GM19463 (cell line): ENCODE measurements around the gene ZBTB16.

Experiments
- ATAC-seq: cut with Tn5 transposase; IDR thresholded peaks from one replicate; pipeline ENCODE4 v1.9.1; 2021; ENCODE audit warnings: mild to moderate bottlenecking, moderate library complexity; ENCODE audit not compliant: unreplicated experiment

Gene ZBTB16

DNA sequence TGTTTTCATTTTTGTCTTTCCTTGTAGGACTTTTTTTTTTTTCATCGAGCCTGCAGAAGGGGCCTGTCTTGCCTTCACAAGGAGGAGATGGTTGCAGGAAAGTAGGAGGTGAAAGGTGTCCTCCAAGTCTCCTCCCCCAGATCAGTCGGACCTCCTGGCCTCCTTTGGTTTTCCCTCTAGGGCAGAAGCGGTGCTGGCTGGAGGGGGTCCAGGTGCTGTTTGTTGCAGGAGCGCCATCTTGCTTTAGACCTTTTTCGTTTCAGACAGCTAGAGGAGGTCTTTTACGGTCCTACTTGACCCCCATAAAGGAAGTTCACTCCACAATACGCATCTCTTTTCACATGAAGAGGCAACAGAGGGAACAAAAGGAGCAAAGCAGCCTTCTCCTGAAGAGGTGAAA, 66.0 kb downstream of the ZBTB16 start:
- no peak for ATAC-seq

DNA sequence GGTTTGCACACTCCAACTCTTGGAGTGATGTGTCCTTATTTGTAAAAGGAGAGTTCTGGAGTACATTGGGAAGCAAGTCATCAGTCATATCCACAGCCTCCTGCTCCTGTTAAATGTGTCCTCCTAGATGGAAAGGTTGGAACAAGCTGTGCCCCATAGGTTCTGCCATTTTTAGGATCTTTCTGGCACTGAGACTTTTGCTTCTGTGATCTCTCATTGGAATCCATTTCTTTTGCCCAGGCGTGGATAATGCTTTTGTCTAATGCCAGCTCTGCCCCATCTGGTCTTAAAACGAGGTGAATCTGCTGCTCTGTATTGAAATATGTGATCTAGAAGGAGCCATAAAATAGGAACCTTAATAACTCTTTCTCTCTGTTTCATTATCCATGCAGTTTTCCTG, 66.4 kb downstream of the ZBTB16 start:
- ATAC-seq: no peak

DNA sequence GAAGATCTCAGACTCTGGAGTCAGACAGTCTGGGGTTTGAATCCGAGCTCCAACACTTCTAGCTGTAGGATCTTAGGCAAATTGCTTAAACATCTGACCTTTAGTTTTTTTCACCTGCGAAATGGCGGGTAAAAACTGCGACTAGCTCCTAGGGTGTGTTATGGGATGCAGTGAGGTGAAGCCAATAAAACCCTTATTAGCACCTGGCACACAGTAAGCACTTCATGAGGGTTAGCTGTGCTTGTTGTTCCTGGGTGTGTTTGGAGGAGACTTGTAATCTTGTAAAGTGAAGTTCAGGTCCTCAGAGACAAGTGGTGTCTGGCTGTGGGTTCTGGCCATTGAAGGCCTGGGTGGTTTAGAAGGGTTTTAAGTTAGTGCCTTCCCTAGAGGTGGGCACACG, 68.9 kb downstream of the ZBTB16 start:
- no peak for ATAC-seq

DNA sequence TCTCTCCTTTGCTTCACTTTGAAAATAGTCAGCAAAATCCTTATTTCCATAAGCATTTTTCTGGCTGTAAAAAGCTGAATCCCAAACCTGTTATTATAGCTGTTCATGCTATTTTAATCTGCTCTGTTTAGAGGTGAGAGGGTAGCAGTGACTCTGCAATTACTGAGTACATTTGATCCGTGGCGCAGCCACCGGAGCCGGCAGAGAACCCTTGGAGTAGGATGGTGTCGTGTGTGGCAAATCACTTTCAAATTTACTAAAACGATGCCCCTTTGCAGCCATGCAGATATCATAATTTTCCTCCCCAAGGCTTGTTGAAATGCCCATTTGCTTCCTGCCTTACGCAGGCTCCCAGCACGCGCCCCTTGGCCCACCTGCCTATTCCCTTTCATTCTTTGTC, 69.6 kb downstream of the ZBTB16 start:
- ATAC-seq: no peak

- ATAC-seq: no peak
These were observed 70.2 kb downstream of the ZBTB16 start for GRCh38 chr11:114129699-114130098.

GRCh38 chr11:114130115-114130576, 70.6 kb downstream of the ZBTB16 start:
- ATAC-seq: no peak

GRCh38 chr11:114130629-114131277, 71.2 kb downstream of the ZBTB16 start:
- no peak for ATAC-seq

GRCh38 chr11:114131461-114131864, 72.0 kb downstream of the ZBTB16 start:
- no peak for ATAC-seq

GRCh38 chr11:114132417-114132816, 72.9 kb downstream of the ZBTB16 start:
- ATAC-seq: no peak

DNA sequence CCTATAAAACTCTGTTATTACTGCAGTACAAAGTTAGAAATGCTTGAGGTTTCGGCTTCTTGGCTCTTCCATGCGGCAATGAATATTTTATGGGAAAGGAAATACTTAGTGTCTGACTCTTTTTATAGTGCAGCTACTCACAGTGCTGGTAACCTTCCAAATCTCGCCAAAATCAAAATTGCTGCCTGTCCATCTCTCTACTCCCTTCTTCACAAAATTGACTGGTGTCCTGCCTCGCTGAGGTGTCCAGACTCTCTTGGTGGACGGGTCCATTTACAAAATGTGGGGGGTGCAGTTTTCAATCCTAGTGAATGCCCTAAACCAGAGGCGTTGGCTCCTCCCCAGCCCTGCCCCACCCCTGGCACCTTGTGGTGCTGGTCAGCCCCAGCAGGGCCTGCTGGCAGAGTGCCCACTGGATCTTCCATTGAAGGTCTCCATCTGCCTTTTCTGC, 73.5 kb downstream of the ZBTB16 start:
- no peak for ATAC-seq

DNA sequence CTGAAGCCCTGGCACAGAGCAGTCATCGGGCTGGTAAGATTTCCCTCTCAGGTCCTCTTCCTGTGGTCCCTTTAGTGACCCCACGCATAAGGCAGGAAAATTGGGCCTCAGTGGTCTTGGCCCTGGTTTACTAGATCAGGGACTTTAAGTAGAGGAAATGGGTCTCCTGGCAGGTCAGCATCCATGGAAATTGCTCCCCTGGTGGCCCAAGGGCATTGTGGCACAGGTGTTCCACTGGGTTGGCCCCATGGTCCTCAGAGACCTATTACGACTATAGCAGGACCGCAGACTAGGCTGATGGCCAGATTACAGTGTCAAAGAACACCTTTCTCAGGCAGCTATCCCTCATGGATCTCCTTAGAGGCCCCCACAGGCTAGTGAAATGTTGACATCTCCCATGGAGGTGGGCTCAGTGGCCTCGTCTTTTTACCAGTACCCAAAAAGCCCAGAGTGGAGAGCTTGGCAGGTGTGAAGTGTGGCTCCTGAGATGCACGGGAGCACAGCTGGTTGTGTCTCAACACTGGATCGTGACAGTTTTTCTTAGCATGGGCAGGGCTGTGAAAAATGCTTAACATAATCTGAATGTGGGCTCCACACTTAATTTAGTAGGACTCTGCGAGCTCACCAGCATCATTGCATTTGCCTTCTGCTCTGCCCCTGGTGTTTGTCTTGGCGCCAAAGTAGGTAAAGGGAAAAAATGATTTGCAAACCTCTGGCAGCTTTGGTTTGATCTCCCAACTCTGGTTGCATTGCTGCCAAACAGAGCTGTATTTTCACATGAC, 74.2 kb downstream of the ZBTB16 start:
- no peak for ATAC-seq

DNA sequence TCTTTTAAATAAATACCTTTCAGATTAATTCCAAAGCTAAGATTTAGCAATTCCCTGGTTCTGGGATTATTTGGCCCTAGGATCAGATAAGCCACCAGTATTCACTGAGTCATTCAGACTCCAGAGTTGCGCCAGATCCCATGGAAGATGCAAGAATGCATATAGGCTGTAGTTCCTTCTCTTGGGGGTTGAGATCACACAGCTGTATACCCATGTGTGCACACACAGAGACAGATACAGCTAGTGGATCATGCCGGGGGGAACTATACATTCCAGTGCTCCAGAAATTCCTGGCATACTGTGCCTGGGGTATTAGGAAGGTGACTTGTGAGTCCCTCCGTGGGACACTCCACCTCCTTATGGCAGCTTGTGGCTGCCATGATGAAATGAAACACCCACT, 75.4 kb downstream of the ZBTB16 start:
- ATAC-seq: no peak

- ATAC-seq: no peak
These were observed 76.2 kb downstream of the ZBTB16 start for GRCh38 chr11:114135737-114136151.

DNA sequence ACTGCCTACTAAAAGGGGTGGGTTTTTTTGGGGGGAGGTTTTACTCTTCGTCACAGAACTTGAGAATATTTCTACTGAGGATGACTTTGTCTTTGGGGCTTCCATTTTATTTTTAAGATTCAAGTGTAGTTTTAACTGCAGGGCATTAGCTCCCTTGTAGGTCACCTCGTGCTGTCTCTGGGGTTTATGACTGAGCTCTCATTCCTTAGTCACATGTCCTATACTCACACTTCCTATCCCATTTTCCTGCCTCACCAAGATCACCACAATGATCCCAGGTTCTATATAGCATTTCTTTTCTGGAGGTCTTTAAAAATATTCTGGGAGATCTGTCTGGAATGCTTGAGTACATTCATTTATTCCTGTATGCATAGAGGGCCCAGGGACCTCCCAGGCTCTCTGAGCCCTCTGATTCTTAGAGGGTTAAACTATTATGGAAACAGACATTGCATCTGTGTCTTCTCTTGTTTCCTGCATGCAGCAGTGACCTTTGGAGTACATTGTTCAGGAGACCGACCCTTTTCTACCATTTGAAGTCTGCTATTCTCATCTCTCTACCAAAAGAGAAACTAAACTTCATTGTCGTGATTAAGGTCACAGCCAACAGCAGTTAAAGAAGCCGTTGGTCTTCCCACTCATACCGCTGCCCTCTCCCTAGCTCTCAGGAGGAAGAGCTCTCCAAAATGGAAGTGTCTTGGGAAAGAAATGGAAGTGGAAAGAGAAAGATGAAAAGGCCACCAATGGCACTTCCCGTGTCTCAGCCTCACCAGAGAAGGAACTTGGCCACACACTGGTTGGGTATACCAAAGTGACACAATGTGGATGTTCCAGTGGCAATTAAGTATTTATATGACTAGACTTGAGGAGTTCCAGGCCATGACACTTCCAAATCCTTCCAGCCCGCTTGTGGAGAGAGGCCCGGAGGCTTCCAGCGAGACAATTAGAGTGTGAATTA, 77.5 kb downstream of the ZBTB16 start:
- ATAC-seq: no peak

- ATAC-seq: no peak
These were observed 78.3 kb downstream of the ZBTB16 start for GRCh38 chr11:114137838-114138237.

- no peak for ATAC-seq
These were observed 78.9 kb downstream of the ZBTB16 start for GRCh38 chr11:114138411-114138810.

GRCh38 chr11:114140826-114141225, 81.3 kb downstream of the ZBTB16 start:
- no peak for ATAC-seq

DNA sequence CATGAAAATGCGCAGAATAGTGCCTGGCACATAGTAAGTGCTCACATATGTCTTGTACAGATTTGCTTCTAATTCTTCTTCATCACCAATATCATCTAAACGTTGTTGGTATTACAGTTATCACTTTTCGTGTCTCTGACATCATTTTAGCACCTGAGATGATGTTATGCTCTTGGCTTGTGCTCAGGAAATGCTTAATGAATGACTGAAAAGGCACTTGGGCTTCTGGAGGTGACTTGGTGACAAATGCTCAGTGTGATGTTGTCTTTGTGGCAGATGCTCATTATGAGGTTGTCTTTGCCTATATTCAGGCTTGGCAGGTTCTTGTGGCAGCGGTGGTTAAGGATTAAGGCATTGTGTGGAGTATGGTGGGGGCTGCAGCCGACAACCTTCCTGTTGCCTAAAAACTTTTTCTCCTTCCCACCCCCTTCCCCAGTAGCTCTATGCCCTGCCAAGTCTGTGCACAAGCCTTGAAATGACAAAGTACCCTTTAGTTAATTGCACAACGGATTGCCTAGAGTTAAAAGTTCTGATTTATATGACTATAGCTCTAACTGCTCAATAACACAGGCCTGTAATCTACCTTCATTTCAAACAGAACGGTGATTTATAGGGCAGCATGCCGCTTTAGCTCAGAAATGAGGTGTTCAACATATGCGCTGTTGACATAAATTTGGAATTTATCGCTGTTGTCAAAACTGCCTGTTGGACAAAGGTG, 82.5 kb downstream of the ZBTB16 start:
- ATAC-seq: no peak

GRCh38 chr11:114142707-114143106, 83.2 kb downstream of the ZBTB16 start:
- ATAC-seq: no peak

DNA sequence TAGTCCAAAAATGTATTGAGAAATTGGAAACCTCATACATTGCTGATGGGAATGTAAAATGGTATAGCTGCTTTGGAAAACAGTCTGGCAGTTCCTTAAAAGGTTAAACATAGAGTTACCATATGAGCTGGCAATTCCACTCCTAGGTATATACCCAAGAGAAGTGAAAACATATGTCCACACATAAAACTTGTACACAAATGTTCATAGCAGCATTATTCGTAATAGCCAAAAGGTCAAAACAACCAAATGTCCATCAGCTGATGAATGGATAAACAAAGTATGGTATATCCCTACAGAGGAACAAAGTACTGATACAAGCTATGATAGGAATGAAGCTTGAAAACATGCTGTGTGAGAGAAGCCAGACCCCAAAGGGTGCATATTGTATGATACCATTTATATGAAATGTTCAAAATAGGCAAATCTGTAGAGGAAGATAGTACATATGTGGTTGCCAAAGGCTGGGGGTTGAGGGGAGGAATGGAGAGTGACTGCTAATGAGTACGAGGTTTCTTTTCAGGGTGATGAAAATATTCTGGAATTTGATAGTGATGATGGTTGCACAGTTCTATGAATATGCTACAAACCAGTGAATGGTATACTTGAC, 85.8 kb downstream of the ZBTB16 start:
- ATAC-seq: no peak
